Thyroid gland (tissue), 4 donors: ENCODE measurements around the gene CTSF. TPM values are rescaled to one million over a fixed set of nuclear protein-coding genes. Genes with fewer than 3 reads are reported as not detected.

ENCODE experiments used
- DNase-seq, 2 donors: peaks; one replicate each; pipeline ENCODE4 v3.0.0-alpha.2; 2019
- H3K27ac ChIP-seq, 3 donors: fragments of 200-600 bp; sonication (generic); 1 replicate in 2 of 3; 2 replicates in 1 of 3; pipeline ENCODE4 v1.5.1; 2016 to 2019; ENCODE audit warnings: mild to moderate bottlenecking in 1 of 3, moderate library complexity in 1 of 3
- H3K27me3 ChIP-seq: fragments of 200-600 bp; sonication (generic); one replicate; pipeline ENCODE4 v1.5.1; 2019
- H3K36me3 ChIP-seq, 2 donors: fragments of 200-600 bp; sonication (generic); one replicate each; pipeline ENCODE4 v1.5.1; 2016 to 2019
- H3K4me1 ChIP-seq, 2 donors: fragments of 200-600 bp; sonication (generic); one replicate each; pipeline ENCODE4 v1.5.1; 2017 to 2019
- H3K4me3 ChIP-seq, 3 donors: fragments of 200-600 bp; sonication (generic); replicated peaks in 1 of 3; 1 replicate in 2 of 3; 2 replicates in 1 of 3; pipeline ENCODE4 v1.5.1; 2016; ENCODE audit warnings: mild to moderate bottlenecking in 1 of 3
- H3K9me3 ChIP-seq: fragments of 200-600 bp; sonication (generic); one replicate; pipeline ENCODE4 v1.5.1; 2017
- POLR2A ChIP-seq, 2 donors: fragments of 450-650 bp; IDR thresholded peaks; one replicate each; pipeline ENCODE4 v1.6.1; 2017; ENCODE audit warnings: antibody characterized with exemption in 2 of 2, mild to moderate bottlenecking in 2 of 2, moderate library complexity in 1 of 2
- WGBS, 2 donors: methylation state at CpG; one replicate each; pipeline ENCODE4 v1.1.5; 2017; 5-methylcytosine and 5-hydroxymethylcytosine counted together
- intact Hi-C: fragments of 100-400 bp; cut with DNase I; formaldehyde crosslinking; loops from one replicate; pipeline ENCODE4 v1.15.1; 2023
- total RNA-seq, 4 donors: library from RNA; depleted of rRNA; stranded (reverse); fragments of >200 nt; gene quantifications; one replicate each; pipeline ENCODE4 v1.2.3, GENCODE V29; 2016
- TF ChIP-seq, protein P1 (sequence below), 6 experiments: fragments of 200-600 bp in 3 of 6; fragments of 450-650 bp in 3 of 6; sonication (generic) in 3 of 6; IDR thresholded peaks; one replicate each; pipeline ENCODE4 v1.5.1; 2016 to 2019; ENCODE audit warnings: antibody characterized with exemption in 6 of 6, mild to moderate bottlenecking in 2 of 6, inconsistent platforms in 1 of 6, moderate library complexity in 1 of 6

Gene CTSF
- total RNA-seq, 4 donors from 2014 or later = 30.4 to 79.1 (median 64.6) TPM

DNA sequence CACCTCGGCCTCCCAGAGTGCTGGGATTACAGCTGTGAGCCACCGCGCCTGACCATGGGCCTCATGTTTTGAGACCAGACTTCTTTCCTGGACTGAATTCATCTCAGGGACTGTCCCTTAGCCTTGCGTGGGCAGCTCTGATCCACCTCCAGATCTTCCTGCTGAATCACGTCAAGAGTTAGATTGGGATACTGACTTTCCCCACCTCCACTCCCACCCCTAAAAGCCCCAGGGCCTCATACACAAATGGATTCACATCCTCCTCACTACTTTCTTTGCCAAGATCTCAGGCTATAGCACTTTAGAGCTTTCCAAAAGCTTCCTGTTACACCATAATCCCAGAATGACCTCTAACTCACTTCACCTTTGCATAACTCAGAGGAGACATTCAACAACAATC lies 12.4 kb upstream of the CTSF start:
- Histone ChIP-seq H3K27ac (no peak overlapping the region), H3K4me1 (no peaks in the 10 kb centered on the region), H3K27me3 (no peaks in the 10 kb centered on the region), H3K36me3 (no peaks in the 10 kb centered on the region), H3K9me3 (no peaks in the 10 kb centered on the region), H3K4me3 (no peak overlapping the region)
- intact Hi-C loops = no loop called here
- DNase-seq = no peak
- TF ChIP-seq, protein P1, sequence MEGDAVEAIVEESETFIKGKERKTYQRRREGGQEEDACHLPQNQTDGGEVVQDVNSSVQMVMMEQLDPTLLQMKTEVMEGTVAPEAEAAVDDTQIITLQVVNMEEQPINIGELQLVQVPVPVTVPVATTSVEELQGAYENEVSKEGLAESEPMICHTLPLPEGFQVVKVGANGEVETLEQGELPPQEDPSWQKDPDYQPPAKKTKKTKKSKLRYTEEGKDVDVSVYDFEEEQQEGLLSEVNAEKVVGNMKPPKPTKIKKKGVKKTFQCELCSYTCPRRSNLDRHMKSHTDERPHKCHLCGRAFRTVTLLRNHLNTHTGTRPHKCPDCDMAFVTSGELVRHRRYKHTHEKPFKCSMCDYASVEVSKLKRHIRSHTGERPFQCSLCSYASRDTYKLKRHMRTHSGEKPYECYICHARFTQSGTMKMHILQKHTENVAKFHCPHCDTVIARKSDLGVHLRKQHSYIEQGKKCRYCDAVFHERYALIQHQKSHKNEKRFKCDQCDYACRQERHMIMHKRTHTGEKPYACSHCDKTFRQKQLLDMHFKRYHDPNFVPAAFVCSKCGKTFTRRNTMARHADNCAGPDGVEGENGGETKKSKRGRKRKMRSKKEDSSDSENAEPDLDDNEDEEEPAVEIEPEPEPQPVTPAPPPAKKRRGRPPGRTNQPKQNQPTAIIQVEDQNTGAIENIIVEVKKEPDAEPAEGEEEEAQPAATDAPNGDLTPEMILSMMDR (IDR thresholded peaks at IDR 0.05) = no peak
- no peak for TF ChIP-seq POLR2A (IDR thresholded peaks at IDR 0.05)
- WGBS, 2 donors = 83 to 85% methylated on average over 5 of the region's 5 CpGs

DNA sequence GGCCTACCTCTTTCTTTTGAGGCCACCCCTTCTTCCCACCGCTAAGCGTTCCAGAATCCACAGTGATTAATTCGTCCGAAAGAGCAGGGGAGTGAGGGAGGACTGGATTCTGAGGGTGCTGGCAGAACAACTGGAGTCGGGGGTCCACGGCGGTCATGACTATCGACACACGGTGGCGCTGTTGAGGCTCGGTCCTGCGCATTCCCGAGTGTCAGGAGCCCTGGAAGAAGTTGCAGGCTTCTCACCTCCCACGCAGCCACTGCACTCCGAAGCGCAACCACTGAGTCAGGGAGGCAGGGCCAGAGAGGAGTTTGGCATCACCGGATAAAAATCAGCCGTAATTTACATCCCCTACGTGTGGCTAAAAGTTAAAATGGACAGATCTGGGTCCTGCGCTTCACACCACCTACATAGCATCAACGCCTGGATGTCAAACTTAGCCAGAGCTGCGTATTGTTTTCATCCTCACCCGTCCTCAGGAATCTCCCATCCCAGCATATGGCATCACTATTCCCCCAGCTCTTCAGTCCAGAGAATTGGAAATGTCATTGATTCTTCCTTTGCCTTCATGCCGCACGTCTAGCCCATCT lies 10.7 kb upstream of the CTSF start:
- no peak overlapping the region for H3K27ac ChIP-seq
- no peak overlapping the region for H3K4me3 ChIP-seq
- intact Hi-C loops = loop anchor here (2.0 kb wide), 1 partner anchor 100 kb away; no protein-coding TSS in a partner anchor
- no peaks in the 10 kb centered on the region for H3K36me3 ChIP-seq
- no peaks in the 10 kb centered on the region for H3K9me3 ChIP-seq
- DNase-seq = peak; percentile 81 to 82
- TF ChIP-seq POLR2A (IDR thresholded peaks at IDR 0.05) = no peak
- TF ChIP-seq, protein P1 (IDR thresholded peaks at IDR 0.05) = peak; percentile 62 to 87 (median 80)
- H3K27me3 ChIP-seq = no peaks in the 10 kb centered on the region
- H3K4me1 ChIP-seq = no peaks in the 10 kb centered on the region
- 17 to 20% methylated on average over 25 of the region's 25 CpGs for WGBS, 2 donors

DNA sequence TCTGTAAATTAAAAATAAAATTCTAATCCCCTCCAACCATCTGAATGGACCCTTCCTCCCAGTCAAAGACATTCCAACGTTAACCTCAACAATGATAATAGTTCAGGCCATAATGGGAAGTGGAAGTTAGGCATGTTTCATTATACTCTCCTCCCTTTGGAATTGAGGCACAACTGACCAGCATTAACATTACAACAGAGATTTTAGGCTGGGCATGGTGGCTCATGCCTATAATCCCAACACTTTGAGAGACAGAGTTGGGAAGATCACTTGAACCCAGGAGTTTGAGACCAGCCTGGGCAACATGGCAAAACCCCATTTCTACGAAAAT lies 2.4 kb upstream of the CTSF start:
- no peaks in the 10 kb centered on the region for H3K36me3 ChIP-seq
- no peaks in the 10 kb centered on the region for H3K27me3 ChIP-seq
- no peaks in the 10 kb centered on the region for H3K9me3 ChIP-seq
- H3K4me1 ChIP-seq = peaks cover 3 to 32% of the 10 kb centered on the region in 2 donors
- no peak for DNase-seq
- intact Hi-C loops = no loop called here
- H3K27ac ChIP-seq = no peak overlapping the region
- 55 to 59% methylated on average over 2 of the region's 2 CpGs for WGBS, 2 donors
- H3K4me3 ChIP-seq = no peak overlapping the region
- TF ChIP-seq, protein P1 (IDR thresholded peaks at IDR 0.05) = no peak
- no peak for TF ChIP-seq POLR2A (IDR thresholded peaks at IDR 0.05)

DNA sequence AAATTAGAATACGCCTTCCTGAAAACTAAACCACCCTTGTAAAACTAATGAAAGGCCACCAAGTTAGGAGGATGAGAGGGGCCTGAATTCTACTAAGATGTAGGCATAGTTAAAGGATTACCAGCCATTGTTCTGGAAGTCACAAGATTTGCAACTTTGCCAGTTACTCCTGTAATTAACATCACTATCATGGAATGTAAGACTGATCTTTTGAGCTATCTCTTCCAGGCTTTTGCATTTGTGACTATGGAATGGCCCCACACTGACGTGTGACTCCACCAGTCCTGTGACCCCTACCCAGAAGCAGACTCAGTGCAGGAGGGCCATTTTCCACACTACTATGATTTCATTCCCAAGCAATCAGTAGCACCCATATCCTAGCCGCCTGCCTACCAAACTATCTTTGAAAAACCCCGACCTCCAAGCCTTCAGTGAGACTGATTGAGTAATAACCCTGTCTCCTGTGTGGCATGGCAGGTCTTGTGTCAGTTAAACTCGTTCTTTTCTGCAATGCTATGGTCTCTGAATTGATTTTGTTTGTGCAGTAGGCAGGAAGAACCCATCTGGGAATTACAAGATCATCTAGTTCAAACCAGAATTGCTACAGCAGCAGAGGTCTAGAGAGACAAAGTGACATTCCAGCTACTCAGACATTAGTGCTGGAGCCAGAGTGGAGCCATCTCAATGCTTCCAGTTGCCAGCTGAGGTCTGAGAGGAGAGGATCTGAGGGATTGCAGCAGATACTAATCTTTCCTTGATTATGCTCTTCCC lies 1.9 kb upstream of the CTSF start:
- 53 to 59% methylated on average over 5 of the region's 5 CpGs for WGBS, 2 donors
- Histone ChIP-seq H3K4me1 (peaks cover 3 to 32% of the 10 kb centered on the region in 2 donors), H3K27ac (peak overlapping the region in 2 of 3 donors; percentile 4 to 11), H3K4me3 (no peak overlapping the region), H3K36me3 (no peaks in the 10 kb centered on the region), H3K9me3 (no peaks in the 10 kb centered on the region), H3K27me3 (no peaks in the 10 kb centered on the region)
- intact Hi-C loops = no loop called here
- DNase-seq = peak in 1 of 2 donors; percentile 40
- TF ChIP-seq, protein P1 (IDR thresholded peaks at IDR 0.05) = no peak
- no peak for TF ChIP-seq POLR2A (IDR thresholded peaks at IDR 0.05)

DNA sequence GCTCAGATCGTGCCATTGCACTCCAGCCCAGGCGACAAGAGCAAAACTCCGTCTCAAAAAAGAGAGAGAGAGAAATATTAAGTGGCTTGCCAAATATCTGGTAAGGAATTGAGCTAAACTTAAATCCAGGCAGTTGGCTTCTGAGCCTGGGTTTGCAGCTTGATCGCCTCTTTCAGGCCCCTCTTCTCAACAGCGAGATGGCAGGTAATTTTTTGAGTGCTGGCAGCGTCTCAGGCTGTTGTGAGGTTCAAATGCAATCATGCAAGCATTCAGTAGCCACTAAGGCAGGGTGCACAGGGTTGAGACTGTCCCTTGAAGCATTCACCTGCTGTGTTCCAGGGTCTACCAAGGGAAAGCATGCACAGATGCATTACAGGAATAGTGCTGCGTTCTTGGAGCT lies 670 bp upstream of the CTSF start:
- no peak for DNase-seq
- H3K27ac ChIP-seq = no peak overlapping the region
- H3K4me1 ChIP-seq = peaks cover 3 to 32% of the 10 kb centered on the region in 2 donors
- no peaks in the 10 kb centered on the region for H3K9me3 ChIP-seq
- intact Hi-C loops = no loop called here
- no peak for TF ChIP-seq POLR2A (IDR thresholded peaks at IDR 0.05)
- TF ChIP-seq, protein P1 (IDR thresholded peaks at IDR 0.05) = no peak
- WGBS, 2 donors = 58 to 68% methylated on average over 7 of the region's 7 CpGs
- no peaks in the 10 kb centered on the region for H3K27me3 ChIP-seq
- no peaks in the 10 kb centered on the region for H3K36me3 ChIP-seq
- no peak overlapping the region for H3K4me3 ChIP-seq
